Measurements from ENCODE around the gene TMIGD1. TPM values are rescaled to one million over a fixed set of nuclear protein-coding genes. Genes with fewer than 3 reads are reported as not detected.

Gene TMIGD1
- total and polyA plus RNA-seq, 2 of the 13 experiments (the other 11 are each of a cell fraction or from before 2014, with no cell fraction given): not detected

- TF ChIP-seq, protein P1, sequence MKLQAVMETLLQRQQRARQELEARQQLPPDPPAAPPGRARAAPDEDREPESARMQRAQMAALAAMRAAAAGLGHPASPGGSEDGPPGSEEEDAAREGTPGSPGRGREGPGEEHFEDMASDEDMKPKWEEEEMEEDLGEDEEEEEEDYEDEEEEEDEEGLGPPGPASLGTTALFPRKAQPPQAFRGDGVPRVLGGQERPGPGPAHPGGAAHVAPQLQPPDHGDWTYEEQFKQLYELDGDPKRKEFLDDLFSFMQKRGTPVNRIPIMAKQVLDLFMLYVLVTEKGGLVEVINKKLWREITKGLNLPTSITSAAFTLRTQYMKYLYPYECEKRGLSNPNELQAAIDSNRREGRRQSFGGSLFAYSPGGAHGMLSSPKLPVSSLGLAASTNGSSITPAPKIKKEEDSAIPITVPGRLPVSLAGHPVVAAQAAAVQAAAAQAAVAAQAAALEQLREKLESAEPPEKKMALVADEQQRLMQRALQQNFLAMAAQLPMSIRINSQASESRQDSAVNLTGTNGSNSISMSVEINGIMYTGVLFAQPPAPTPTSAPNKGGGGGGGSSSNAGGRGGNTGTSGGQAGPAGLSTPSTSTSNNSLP (IDR thresholded peaks at IDR 0.05; ENCODE audit: low read depth, low read length): peak; percentile 84
- TF ChIP-seq ZNF782 (CRISPR knock-in tag; IDR thresholded peaks at IDR 0.05; ENCODE audit: borderline replicate concordance) (no peak), ZNF737 (CRISPR knock-in tag; IDR thresholded peaks at IDR 0.05; ENCODE audit: borderline replicate concordance) (no peak), SKI (IDR thresholded peaks at IDR 0.05; ENCODE audit: partially characterized antibody) (peak; percentile 83), TRIM24 (CRISPR knock-in tag; IDR thresholded peaks at IDR 0.05) (no peak), FOSL2 (CRISPR knock-in tag; IDR thresholded peaks at IDR 0.05) (peak; percentile 87), ATRX (CRISPR knock-in tag; IDR thresholded peaks at IDR 0.05; ENCODE audit: borderline replicate concordance) (no peak), KLF16 (CRISPR knock-in tag; IDR thresholded peaks at IDR 0.05) (peak in 1 of 2 experiments; percentile 62; a peak in 2 of 4 replicates), PTBP1 (IDR thresholded peaks at IDR 0.05; ENCODE audit: low read depth, low read length, poor library complexity, severe bottlenecking) (no peak)
- TF ChIP-seq, protein P2, sequence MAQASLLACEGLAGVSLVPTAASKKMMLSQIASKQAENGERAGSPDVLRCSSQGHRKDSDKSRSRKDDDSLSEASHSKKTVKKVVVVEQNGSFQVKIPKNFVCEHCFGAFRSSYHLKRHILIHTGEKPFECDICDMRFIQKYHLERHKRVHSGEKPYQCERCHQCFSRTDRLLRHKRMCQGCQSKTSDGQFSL (CRISPR knock-in tag; IDR thresholded peaks at IDR 0.05): no peak
- TF ChIP-seq, protein P3, sequence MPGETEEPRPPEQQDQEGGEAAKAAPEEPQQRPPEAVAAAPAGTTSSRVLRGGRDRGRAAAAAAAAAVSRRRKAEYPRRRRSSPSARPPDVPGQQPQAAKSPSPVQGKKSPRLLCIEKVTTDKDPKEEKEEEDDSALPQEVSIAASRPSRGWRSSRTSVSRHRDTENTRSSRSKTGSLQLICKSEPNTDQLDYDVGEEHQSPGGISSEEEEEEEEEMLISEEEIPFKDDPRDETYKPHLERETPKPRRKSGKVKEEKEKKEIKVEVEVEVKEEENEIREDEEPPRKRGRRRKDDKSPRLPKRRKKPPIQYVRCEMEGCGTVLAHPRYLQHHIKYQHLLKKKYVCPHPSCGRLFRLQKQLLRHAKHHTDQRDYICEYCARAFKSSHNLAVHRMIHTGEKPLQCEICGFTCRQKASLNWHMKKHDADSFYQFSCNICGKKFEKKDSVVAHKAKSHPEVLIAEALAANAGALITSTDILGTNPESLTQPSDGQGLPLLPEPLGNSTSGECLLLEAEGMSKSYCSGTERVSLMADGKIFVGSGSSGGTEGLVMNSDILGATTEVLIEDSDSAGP (CRISPR knock-in tag; IDR thresholded peaks at IDR 0.05; ENCODE audit: borderline replicate concordance): peak; percentile 92
- TF ChIP-seq, protein P4, sequence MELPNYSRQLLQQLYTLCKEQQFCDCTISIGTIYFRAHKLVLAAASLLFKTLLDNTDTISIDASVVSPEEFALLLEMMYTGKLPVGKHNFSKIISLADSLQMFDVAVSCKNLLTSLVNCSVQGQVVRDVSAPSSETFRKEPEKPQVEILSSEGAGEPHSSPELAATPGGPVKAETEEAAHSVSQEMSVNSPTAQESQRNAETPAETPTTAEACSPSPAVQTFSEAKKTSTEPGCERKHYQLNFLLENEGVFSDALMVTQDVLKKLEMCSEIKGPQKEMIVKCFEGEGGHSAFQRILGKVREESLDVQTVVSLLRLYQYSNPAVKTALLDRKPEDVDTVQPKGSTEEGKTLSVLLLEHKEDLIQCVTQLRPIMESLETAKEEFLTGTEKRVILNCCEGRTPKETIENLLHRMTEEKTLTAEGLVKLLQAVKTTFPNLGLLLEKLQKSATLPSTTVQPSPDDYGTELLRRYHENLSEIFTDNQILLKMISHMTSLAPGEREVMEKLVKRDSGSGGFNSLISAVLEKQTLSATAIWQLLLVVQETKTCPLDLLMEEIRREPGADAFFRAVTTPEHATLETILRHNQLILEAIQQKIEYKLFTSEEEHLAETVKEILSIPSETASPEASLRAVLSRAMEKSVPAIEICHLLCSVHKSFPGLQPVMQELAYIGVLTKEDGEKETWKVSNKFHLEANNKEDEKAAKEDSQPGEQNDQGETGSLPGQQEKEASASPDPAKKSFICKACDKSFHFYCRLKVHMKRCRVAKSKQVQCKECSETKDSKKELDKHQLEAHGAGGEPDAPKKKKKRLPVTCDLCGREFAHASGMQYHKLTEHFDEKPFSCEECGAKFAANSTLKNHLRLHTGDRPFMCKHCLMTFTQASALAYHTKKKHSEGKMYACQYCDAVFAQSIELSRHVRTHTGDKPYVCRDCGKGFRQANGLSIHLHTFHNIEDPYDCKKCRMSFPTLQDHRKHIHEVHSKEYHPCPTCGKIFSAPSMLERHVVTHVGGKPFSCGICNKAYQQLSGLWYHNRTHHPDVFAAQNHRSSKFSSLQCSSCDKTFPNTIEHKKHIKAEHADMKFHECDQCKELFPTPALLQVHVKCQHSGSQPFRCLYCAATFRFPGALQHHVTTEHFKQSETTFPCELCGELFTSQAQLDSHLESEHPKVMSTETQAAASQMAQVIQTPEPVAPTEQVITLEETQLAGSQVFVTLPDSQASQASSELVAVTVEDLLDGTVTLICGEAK (IDR thresholded peaks at IDR 0.05): no peak
- TF ChIP-seq, protein P4 (CRISPR knock-in tag; IDR thresholded peaks at IDR 0.05): peak; percentile 49; the same call in 1 of the 2 replicates
Observed at GRCh38 chr17:30344283-30345088, 10.6 kb upstream of the TMIGD1 start (continued).
